Measurements from ENCODE around the gene PRRC1. TPM values are rescaled to one million over a fixed set of nuclear protein-coding genes. Genes with fewer than 3 reads are reported as not detected.

The PRRC1 gene
- total RNA-seq, 2 donors from 2014 or later: 37.0 to 44.0 TPM

DNA sequence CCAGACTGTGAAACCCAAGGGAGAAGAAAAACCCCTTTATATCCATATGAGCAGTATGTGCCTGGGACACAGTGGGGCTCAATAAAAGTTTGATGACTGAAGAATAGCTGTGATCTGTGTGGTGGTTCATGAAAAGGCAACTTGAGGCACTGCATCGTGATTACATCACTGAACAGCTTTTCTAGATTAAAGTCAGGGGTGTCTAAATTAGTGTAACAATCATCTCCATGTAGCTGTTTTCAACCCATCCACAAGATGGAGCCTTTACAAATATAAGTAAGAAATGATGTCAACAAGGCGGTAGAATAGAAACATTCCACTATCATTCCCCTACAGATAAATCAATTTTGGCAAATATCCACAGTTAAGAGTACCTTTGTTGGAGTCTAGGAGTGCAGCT lies 55.5 kb downstream of the PRRC1 start:
- no peak for DNase-seq (ENCODE audit: low spot score)
- Histone ChIP-seq H3K36me3 (no peaks in the 10 kb centered on the region), H3K27ac (no peak overlapping the region), H3K4me3 (no peak overlapping the region), H3K4me1 (replicated peaks) (no peaks in the 10 kb centered on the region), H3K27me3 (replicated peaks; ENCODE audit: insufficient read depth) (no peaks in the 10 kb centered on the region), H3K9me3 (no peaks in the 10 kb centered on the region)
- intact Hi-C loops (cut with DNase I): no loop called here
- 83% methylated on average over 2 of the region's 2 CpGs for WGBS
- no peak for TF ChIP-seq POLR2AphosphoS5 (IDR thresholded peaks at IDR 0.05)
- TF ChIP-seq CTCF (IDR thresholded peaks at IDR 0.05): peak in 2 of 4 experiments; percentile 11 to 16
- TF ChIP-seq POLR2A (IDR thresholded peaks at IDR 0.05): no peak

- no peak overlapping the region for H3K27ac ChIP-seq
- no peaks in the 10 kb centered on the region for H3K9me3 ChIP-seq
- H3K27me3 ChIP-seq (replicated peaks; ENCODE audit: insufficient read depth): no peaks in the 10 kb centered on the region
- WGBS: 86% methylated on average over 5 of the region's 5 CpGs
- H3K4me1 ChIP-seq (replicated peaks): no peaks in the 10 kb centered on the region
- intact Hi-C loops (cut with DNase I): no loop called here
- TF ChIP-seq CTCF (IDR thresholded peaks at IDR 0.05) (no peak), POLR2AphosphoS5 (IDR thresholded peaks at IDR 0.05) (no peak), POLR2A (IDR thresholded peaks at IDR 0.05) (no peak)
- no peak for DNase-seq (ENCODE audit: low spot score)
- H3K4me3 ChIP-seq: no peak overlapping the region
- no peaks in the 10 kb centered on the region for H3K36me3 ChIP-seq
Measured at GRCh38 chr5:127574852-127575679, 57.6 kb downstream of the PRRC1 start.

GRCh38 chr5:127577458-127577857 lies 60.0 kb downstream of the PRRC1 start:
- intact Hi-C loops (cut with DNase I): no loop called here
- TF ChIP-seq POLR2A (IDR thresholded peaks at IDR 0.05) (no peak), POLR2AphosphoS5 (IDR thresholded peaks at IDR 0.05) (no peak), CTCF (IDR thresholded peaks at IDR 0.05) (no peak)
- Histone ChIP-seq H3K4me3 (no peak overlapping the region), H3K27me3 (replicated peaks; ENCODE audit: insufficient read depth) (no peaks in the 10 kb centered on the region), H3K36me3 (no peaks in the 10 kb centered on the region), H3K9me3 (no peaks in the 10 kb centered on the region), H3K27ac (no peak overlapping the region), H3K4me1 (replicated peaks) (no peaks in the 10 kb centered on the region)
- WGBS: 53% methylated on average over 1 of the region's 1 CpG
- no peak for DNase-seq (ENCODE audit: low spot score)

DNA sequence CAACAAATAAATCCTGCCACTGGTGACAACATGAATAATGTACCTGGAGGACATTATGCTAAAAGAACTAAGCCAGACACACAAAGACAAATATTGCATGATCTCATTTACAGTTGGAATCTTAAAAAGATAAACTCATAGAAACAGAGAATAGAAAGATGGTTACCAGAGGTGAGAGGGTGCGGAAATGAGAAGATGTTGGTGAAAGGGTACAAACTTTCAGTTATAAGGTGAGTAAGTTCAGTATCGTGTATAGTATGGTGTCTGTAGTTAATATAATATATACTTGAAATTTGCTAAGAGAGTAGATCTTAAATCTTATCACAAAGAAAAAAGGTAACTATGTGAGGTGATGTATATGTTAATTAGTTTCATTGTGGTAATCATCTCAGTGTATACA lies 63.3 kb downstream of the PRRC1 start:
- Histone ChIP-seq H3K27ac (no peak overlapping the region), H3K27me3 (replicated peaks; ENCODE audit: insufficient read depth) (no peaks in the 10 kb centered on the region), H3K4me3 (no peak overlapping the region), H3K36me3 (no peaks in the 10 kb centered on the region), H3K9me3 (no peaks in the 10 kb centered on the region), H3K4me1 (replicated peaks) (no peaks in the 10 kb centered on the region)
- TF ChIP-seq POLR2A (IDR thresholded peaks at IDR 0.05) (no peak), CTCF (IDR thresholded peaks at IDR 0.05) (no peak), POLR2AphosphoS5 (IDR thresholded peaks at IDR 0.05) (no peak)
- WGBS: 98% methylated on average over 2 of the region's 2 CpGs
- DNase-seq (ENCODE audit: low spot score): no peak
- intact Hi-C loops (cut with DNase I): no loop called here

- 95% methylated on average over 2 of the region's 2 CpGs for WGBS
- TF ChIP-seq POLR2AphosphoS5 (IDR thresholded peaks at IDR 0.05) (no peak), POLR2A (IDR thresholded peaks at IDR 0.05) (no peak), CTCF (IDR thresholded peaks at IDR 0.05) (no peak)
- intact Hi-C loops (cut with DNase I): no loop called here
- no peaks in the 10 kb centered on the region for H3K9me3 ChIP-seq
- no peak overlapping the region for H3K4me3 ChIP-seq
- no peak for DNase-seq (ENCODE audit: low spot score)
- H3K4me1 ChIP-seq (replicated peaks): no peaks in the 10 kb centered on the region
- no peaks in the 10 kb centered on the region for H3K27me3 ChIP-seq (replicated peaks; ENCODE audit: insufficient read depth)
- H3K27ac ChIP-seq: no peak overlapping the region
- H3K36me3 ChIP-seq: no peaks in the 10 kb centered on the region
Measured at GRCh38 chr5:127581450-127581849, 64.0 kb downstream of the PRRC1 start.

All from prostate gland (tissue), 2 donors.